NCI-H1105 (cell line): Measurements from ENCODE around the gene RAB33B.
"Not testable (repeated sequence)": the region's sequence is repeated elsewhere in the genome, so short reads cannot be mapped to it uniquely, and the experiment has no call there.

Experiments used
- DNase-seq: peaks from one replicate; lab custom pipeline; 2025; lab: John Stamatoyannopoulos, UW

The RAB33B gene

GRCh38 chr4:139454111-139455045 is at the start of gene RAB33B:
Gene RAB33B (plus strand): TSS chr4:139454121. CDS start chr4:139454196, 75 bp downstream.
- no peak for DNase-seq

- DNase-seq = no peak
Observed at GRCh38 chr4:139410312-139410711, 43.6 kb upstream of the RAB33B start.

- DNase-seq = not testable (repeated sequence)
Observed at GRCh38 chr4:139414671-139415210, 39.2 kb upstream of the RAB33B start.

GRCh38 chr4:139416073-139416673 is 37.7 kb upstream of the RAB33B start:
- DNase-seq = no peak

GRCh38 chr4:139419388-139419914 is 34.5 kb upstream of the RAB33B start:
- DNase-seq = no peak

- DNase-seq = no peak
Observed at GRCh38 chr4:139420652-139421051, 33.3 kb upstream of the RAB33B start.

GRCh38 chr4:139436122-139436521 is 17.8 kb upstream of the RAB33B start:
- no peak for DNase-seq

GRCh38 chr4:139438141-139438540 is 15.8 kb upstream of the RAB33B start:
- DNase-seq = no peak

- no peak for DNase-seq
Observed at GRCh38 chr4:139441029-139441428, 12.9 kb upstream of the RAB33B start.

- DNase-seq = no peak
Observed at GRCh38 chr4:139443661-139444060, 10.3 kb upstream of the RAB33B start.

GRCh38 chr4:139444881-139445280 is 9.0 kb upstream of the RAB33B start:
- DNase-seq = not testable (repeated sequence)

GRCh38 chr4:139447078-139447477 is 6.8 kb upstream of the RAB33B start:
- DNase-seq = not testable (repeated sequence)

GRCh38 chr4:139450586-139450985 is 3.3 kb upstream of the RAB33B start:
- DNase-seq = no peak

- no peak for DNase-seq
Observed at GRCh38 chr4:139451997-139452396, 1.9 kb upstream of the RAB33B start.

GRCh38 chr4:139453041-139453370 is 915 bp upstream of the RAB33B start:
- DNase-seq = peak; percentile 34

- peak; percentile 92 for DNase-seq
Observed at GRCh38 chr4:139453371-139454110, 380 bp upstream of the RAB33B start.

GRCh38 chr4:139455126-139455538 is 1.2 kb downstream of the RAB33B start:
- DNase-seq = no peak

GRCh38 chr4:139457318-139457717 is 3.4 kb downstream of the RAB33B start:
- no peak for DNase-seq

- DNase-seq = no peak
Observed at GRCh38 chr4:139458543-139458942, 4.6 kb downstream of the RAB33B start.

GRCh38 chr4:139458999-139459398 is 5.1 kb downstream of the RAB33B start:
- DNase-seq = no peak

GRCh38 chr4:139460565-139460964 is 6.6 kb downstream of the RAB33B start:
- DNase-seq = no peak

- DNase-seq = no peak
Observed at GRCh38 chr4:139461022-139461628, 7.2 kb downstream of the RAB33B start.
